Endothelial cell (in vitro differentiated cells): ENCODE results near the gene MESD. TPM values are rescaled to one million over a fixed set of nuclear protein-coding genes. Genes with fewer than 3 reads are reported as not detected.
"Not testable (repeated sequence)": the region's sequence is repeated elsewhere in the genome, so short reads cannot be mapped to it uniquely, and the experiment has no call there.

ENCODE experiments used
- DNase-seq: peaks from one replicate; pipeline ENCODE4 v3.0.0; 2021; ENCODE audit warnings: low spot score
- H3K27ac Mint-ChIP-seq: one replicate; pipeline ENCODE4 v1.8.0; 2021; ENCODE audit warnings: mixed read lengths, inconsistent platforms; ENCODE audit not compliant: unreplicated experiment
- H3K27me3 Mint-ChIP-seq: one replicate; pipeline ENCODE4 v1.8.0; 2021; ENCODE audit warnings: mild to moderate bottlenecking, moderate library complexity, mixed read lengths, inconsistent platforms; ENCODE audit not compliant: unreplicated experiment
- H3K36me3 Mint-ChIP-seq: one replicate; pipeline ENCODE4 v1.8.0; 2021; ENCODE audit warnings: mild to moderate bottlenecking, low read depth, mixed read lengths, inconsistent platforms; ENCODE audit not compliant: unreplicated experiment
- H3K4me1 Mint-ChIP-seq: one replicate; pipeline ENCODE4 v1.8.0; 2021; ENCODE audit warnings: mild to moderate bottlenecking, mixed read lengths, inconsistent platforms; ENCODE audit not compliant: unreplicated experiment
- H3K4me3 Mint-ChIP-seq: one replicate; pipeline ENCODE4 v1.8.0; 2021; ENCODE audit warnings: mild to moderate bottlenecking, mixed read lengths, inconsistent platforms; ENCODE audit not compliant: unreplicated experiment
- H3K9me3 Mint-ChIP-seq: one replicate; pipeline ENCODE4 v1.8.0; 2021; ENCODE audit warnings: mixed read lengths, inconsistent platforms; ENCODE audit not compliant: unreplicated experiment
- total RNA-seq: library from RNA; stranded (reverse); fragmentation: NEBNext Ultra II Directional; extraction: Animal tissue kit (Norgen Biotek cat#: 25700); gene quantifications from one replicate; pipeline ENCODE4 v1.2.1, GENCODE V29; 2021; ENCODE audit not compliant: unreplicated experiment
- TF ChIP-seq, protein P1 (sequence below): fragments of 200-600 bp; sonication (generic); IDR thresholded peaks from one replicate; pipeline ENCODE4 v1.5.0; 2021; ENCODE audit warnings: antibody characterized with exemption; ENCODE audit not compliant: unreplicated experiment

The MESD gene
- total RNA-seq, 1 donor from 2014 or later = 35.7 TPM

DNA sequence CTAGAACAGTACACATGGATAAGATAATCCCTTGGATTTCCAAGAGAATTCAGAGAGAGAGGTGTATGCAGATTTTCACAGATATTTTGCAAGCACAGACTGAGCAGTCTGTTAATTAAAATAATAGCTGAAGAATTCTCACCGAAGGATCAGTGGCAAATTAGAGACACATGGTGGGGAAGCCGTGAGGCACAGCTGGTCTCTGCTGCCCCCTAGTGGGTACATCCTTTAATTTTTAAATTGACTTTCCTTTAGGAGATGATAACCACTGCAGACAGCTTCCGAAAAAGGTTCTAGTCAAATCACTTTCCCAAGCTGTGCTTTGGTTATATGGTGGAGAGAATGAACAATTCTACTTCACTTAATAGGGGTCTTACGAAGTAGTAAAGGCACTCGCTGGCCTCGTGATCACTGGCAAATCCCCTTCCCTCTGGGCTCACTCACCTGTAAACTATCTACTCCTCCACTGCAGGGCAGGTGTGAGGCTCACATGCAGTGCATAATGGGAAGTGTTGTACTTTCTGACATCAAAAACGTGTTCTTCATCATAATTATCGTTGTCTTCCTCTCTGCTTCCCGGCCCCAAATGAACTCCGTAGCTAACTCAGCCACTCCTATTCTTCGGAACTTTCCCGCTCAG, 19.5 kb downstream of the MESD start:
- peak; percentile 71 for DNase-seq
- TF ChIP-seq, protein P1, sequence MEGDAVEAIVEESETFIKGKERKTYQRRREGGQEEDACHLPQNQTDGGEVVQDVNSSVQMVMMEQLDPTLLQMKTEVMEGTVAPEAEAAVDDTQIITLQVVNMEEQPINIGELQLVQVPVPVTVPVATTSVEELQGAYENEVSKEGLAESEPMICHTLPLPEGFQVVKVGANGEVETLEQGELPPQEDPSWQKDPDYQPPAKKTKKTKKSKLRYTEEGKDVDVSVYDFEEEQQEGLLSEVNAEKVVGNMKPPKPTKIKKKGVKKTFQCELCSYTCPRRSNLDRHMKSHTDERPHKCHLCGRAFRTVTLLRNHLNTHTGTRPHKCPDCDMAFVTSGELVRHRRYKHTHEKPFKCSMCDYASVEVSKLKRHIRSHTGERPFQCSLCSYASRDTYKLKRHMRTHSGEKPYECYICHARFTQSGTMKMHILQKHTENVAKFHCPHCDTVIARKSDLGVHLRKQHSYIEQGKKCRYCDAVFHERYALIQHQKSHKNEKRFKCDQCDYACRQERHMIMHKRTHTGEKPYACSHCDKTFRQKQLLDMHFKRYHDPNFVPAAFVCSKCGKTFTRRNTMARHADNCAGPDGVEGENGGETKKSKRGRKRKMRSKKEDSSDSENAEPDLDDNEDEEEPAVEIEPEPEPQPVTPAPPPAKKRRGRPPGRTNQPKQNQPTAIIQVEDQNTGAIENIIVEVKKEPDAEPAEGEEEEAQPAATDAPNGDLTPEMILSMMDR = peak; percentile 86
- H3K4me3 Mint-ChIP-seq = no peak overlapping the region
- peaks cover 7% of the 10 kb centered on the region for H3K36me3 Mint-ChIP-seq
- H3K4me1 Mint-ChIP-seq = peaks cover 5% of the 10 kb centered on the region
- no peaks in the 10 kb centered on the region for H3K9me3 Mint-ChIP-seq
- peaks cover 2% of the 10 kb centered on the region for H3K27me3 Mint-ChIP-seq
- H3K27ac Mint-ChIP-seq = no peak overlapping the region

DNA sequence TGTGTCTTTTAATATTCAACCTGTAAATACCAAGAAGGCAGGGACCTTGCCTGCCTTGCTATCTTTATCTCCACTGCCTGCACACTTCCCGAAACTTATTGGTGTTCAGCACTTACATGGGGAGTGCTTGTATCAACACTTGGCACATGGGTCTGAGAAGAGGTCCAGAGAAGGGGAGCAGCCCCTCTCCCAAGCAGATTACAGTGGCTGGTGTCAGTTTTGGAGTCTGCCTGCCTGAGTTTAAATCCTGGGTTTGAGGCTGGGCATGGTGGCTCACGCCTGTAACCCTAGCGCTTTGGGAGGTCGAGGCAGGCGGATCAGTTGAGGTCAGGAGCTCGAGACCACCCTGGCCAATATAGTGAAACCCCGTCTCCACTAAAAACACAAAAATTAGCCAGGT, 20.3 kb downstream of the MESD start:
- Mint-ChIP-seq H3K27ac (no peak overlapping the region), H3K36me3 (peaks cover 15% of the 10 kb centered on the region), H3K4me1 (peaks cover 5% of the 10 kb centered on the region), H3K27me3 (peaks cover 2% of the 10 kb centered on the region), H3K4me3 (no peak overlapping the region), H3K9me3 (no peaks in the 10 kb centered on the region)
- DNase-seq = no peak
- TF ChIP-seq, protein P1 = no peak

DNA sequence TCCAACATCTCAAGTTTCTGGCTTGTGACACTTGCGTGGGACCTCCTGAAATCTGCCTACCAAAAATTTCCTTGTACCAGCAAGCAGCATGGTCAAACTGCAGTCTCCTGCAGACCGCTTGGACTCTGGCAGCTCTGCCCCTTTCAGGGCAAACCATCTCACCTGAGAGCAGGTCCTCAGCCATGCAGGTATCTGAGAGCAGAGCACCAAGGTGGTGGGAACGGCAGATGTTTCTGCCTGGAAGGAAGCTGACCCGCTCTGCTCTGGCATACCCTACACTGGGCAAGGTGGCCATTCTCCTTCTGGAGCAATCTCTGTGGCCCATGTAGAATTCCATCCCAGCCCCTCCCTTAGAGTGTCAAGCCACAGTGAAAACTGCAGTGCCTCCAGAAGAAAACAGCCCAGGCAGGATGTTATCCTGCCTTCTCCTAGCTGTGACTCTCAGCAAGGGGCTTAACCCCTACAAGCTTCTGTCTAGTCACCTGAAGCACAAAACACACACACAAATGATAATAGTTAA, 21.6 kb downstream of the MESD start:
- TF ChIP-seq, protein P1 = no peak
- H3K36me3 Mint-ChIP-seq = peaks cover 23% of the 10 kb centered on the region
- H3K27me3 Mint-ChIP-seq = peaks cover 2% of the 10 kb centered on the region
- no peak for DNase-seq
- no peak overlapping the region for H3K27ac Mint-ChIP-seq
- no peaks in the 10 kb centered on the region for H3K4me1 Mint-ChIP-seq
- H3K4me3 Mint-ChIP-seq = no peak overlapping the region
- no peaks in the 10 kb centered on the region for H3K9me3 Mint-ChIP-seq

DNA sequence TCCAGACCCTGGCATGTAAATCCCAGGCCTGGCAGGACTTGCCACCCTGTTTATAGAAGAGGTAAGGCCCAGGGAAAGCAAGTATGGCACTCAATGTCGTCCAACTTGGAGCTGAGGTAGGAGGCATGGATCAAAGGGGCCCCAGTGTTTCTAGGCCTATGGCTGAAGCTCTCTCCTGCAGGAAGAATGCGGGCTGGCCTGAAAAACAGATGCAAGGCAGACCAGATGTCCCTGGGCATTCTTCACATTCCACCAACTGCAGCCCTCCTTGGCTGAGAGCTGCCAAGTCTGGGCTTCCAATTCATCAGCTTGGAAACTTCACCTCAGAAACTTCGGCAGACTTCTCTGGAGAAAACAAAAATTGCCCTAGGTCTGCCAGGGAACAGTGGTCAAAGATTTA, 22.2 kb downstream of the MESD start:
- Mint-ChIP-seq H3K36me3 (peaks cover 23% of the 10 kb centered on the region), H3K27ac (no peak overlapping the region), H3K4me3 (no peak overlapping the region), H3K27me3 (peaks cover 2% of the 10 kb centered on the region), H3K9me3 (no peaks in the 10 kb centered on the region), H3K4me1 (no peaks in the 10 kb centered on the region)
- DNase-seq = peak; percentile 14
- TF ChIP-seq, protein P1 = no peak

DNA sequence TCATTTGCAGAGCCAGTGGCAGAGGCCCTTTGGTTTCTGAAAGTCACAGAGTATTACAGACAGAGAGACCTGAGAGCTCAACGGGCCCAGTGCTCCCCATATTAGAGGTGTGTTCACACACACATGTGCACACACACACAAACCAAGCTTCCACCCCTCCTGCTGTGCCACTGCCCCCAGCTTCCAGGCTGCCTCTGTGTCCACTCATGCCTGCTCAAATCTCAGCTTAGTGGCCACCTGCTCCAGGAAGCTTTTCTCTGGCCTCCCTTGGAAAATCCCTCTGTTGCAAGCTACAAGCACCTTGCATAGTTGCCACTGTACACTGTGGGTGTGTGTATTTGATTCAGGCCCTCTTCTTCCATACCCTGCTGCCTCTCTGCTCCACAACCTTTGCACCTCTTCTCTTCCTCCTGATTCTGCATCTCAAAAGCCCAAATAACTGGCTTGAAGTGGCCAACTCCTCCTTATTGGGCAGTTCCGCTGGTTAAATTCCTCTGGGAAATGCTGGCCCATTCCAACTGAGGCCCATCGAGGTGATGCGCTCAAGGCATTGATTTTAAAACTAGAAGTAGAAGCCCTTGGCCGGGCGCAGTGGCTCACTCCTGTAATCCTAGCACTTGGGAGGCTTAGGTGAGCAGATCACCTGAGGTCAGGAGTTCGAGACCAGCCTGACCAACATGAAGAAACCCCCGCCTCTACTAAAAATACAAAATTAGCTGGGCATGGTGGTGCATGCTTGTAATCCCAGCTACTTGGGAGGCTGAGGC, 23.0 kb downstream of the MESD start:
- Mint-ChIP-seq H3K4me3 (no peak overlapping the region), H3K36me3 (peaks cover 23% of the 10 kb centered on the region), H3K9me3 (no peaks in the 10 kb centered on the region), H3K4me1 (no peaks in the 10 kb centered on the region), H3K27me3 (peaks cover 2% of the 10 kb centered on the region), H3K27ac (no peak overlapping the region)
- no peak for DNase-seq
- TF ChIP-seq, protein P1 = no peak

DNA sequence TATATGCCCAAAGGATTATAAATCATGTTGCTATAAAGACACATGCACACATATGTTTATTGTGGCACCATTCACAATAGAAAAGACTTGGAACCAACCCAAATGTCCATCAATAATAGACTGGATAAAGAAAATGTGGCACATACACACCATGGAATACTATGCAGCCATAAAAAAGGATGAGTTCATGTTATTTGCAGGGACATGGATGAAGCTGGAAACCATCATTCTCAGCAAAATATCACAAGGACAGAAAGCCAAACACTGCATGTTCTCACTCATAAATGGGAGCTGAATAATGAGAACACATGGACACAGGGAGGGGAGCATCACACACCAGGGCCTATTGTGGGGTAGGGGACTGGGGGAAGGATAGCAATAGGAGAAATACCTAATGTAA, 24.2 kb downstream of the MESD start:
- not testable (repeated sequence) for H3K4me1 Mint-ChIP-seq, H3K27me3 Mint-ChIP-seq

More for the DNA sequence above, 24.2 kb downstream of the MESD start:
- H3K9me3 Mint-ChIP-seq, H3K27ac Mint-ChIP-seq, H3K4me3 Mint-ChIP-seq, DNase-seq: not testable (repeated sequence)
- peaks cover 23% of the 10 kb centered on the region for H3K36me3 Mint-ChIP-seq
